B cell (primary cell): ENCODE results near the gene MSMB. TPM values are rescaled to one million over a fixed set of nuclear protein-coding genes. Genes with fewer than 3 reads are reported as not detected.
"Not testable (repeated sequence)": the region's sequence is repeated elsewhere in the genome, so short reads cannot be mapped to it uniquely, and the experiment has no call there.

ENCODE experiments used
- ATAC-seq: fragments of 200-7000 bp; cut with Tn5 transposase; one replicate; pipeline ENCODE4 v1.10.0; 2021; ENCODE audit warnings: low read depth, mild to moderate bottlenecking, moderate number of reproducible peaks, moderate library complexity
- CTCF ChIA-PET: fragments of 350-600 bp; sonication (Branson Sonifier 250); formaldehyde crosslinking; loops from one replicate; lab custom pipeline; 2021; ENCODE audit warnings: antibody characterized with exemption, inconsistent platforms; lab: Charles Lee
- POLR2A ChIA-PET: fragments of 350-600 bp; sonication (Branson Sonifier 250); formaldehyde crosslinking; loops from one replicate; lab custom pipeline; 2021; ENCODE audit warnings: antibody characterized with exemption; lab: Charles Lee
- DNase-seq: peaks from one replicate; pipeline ENCODE4 v3.0.0; 2013
- H2AFZ ChIP-seq: 2 replicates; pipeline ENCODE4 v1.6.1; 2012; ENCODE audit warnings: mild to moderate bottlenecking, low read depth, low read length; ENCODE audit not compliant: insufficient read depth, poor library complexity, severe bottlenecking
- H3K27ac ChIP-seq, 2 donors: 1 replicate in 1 of 2; 2 replicates in 1 of 2; pipeline ENCODE4 v1.5.1; 2012 to 2013; ENCODE audit warnings: low read length in 2 of 2, mild to moderate bottlenecking in 2 of 2, moderate library complexity in 1 of 2
- H3K27me3 ChIP-seq, 4 experiments: fragments of 200-600 bp in 1 of 4; sonication (generic) in 1 of 4; replicated peaks in 1 of 4; 1 replicate in 2 of 4; 2 replicates in 2 of 4; pipeline versions ENCODE4 v1.6.1 to v1.7.0; 2013 to 2016; ENCODE audit warnings: low read length in 3 of 4, mild to moderate bottlenecking in 2 of 4, mixed read lengths in 1 of 4, moderate library complexity in 1 of 4; ENCODE audit not compliant: insufficient read depth in 4 of 4, control insufficient read depth in 3 of 4; ENCODE audit errors: control extremely low read depth in 1 of 4
- H3K36me3 ChIP-seq, 2 experiments: replicated peaks in 1 of 2; 1 replicate in 1 of 2; 2 replicates in 1 of 2; pipeline versions ENCODE4 v1.6.1 to v1.7.1; 2013; ENCODE audit warnings: low read length in 1 of 2; ENCODE audit not compliant: insufficient read depth in 2 of 2, control insufficient read depth in 1 of 2; ENCODE audit errors: control extremely low read depth in 1 of 2, extremely low read depth in 1 of 2
- H3K4me1 ChIP-seq, 2 donors: fragments of 200-600 bp in 1 of 2; sonication (generic) in 1 of 2; 1 replicate in 1 of 2; 2 replicates in 1 of 2; pipeline versions ENCODE4 v1.5.1 to v1.6.1; 2013 to 2017; ENCODE audit warnings: low read length in 2 of 2; ENCODE audit not compliant: control insufficient read depth in 2 of 2, insufficient read depth in 2 of 2
- H3K4me2 ChIP-seq: replicated peaks from 2 replicates; pipeline ENCODE3; 2012; ENCODE audit warnings: mild to moderate bottlenecking, low read depth, low read length; ENCODE audit not compliant: poor library complexity, severe bottlenecking
- H3K4me3 ChIP-seq, 5 experiments: fragments of 200-600 bp in 1 of 5; sonication (generic) in 1 of 5; 1 replicate in 3 of 5; 2 replicates in 2 of 5; pipeline versions ENCODE4 v1.5.1 to v1.7.0; 2011 to 2016; ENCODE audit warnings: low read length in 4 of 5, mild to moderate bottlenecking in 4 of 5, low read depth in 2 of 5, control low read depth in 1 of 5, moderate library complexity in 1 of 5; ENCODE audit not compliant: insufficient read depth in 1 of 5; ENCODE audit errors: control extremely low read depth in 1 of 5, extremely low read depth in 1 of 5
- H3K79me2 ChIP-seq: fragments of 200-600 bp; sonication (generic); one replicate; pipeline ENCODE4 v1.6.0; 2016; ENCODE audit warnings: low read length; ENCODE audit not compliant: control insufficient read depth, insufficient read depth
- H3K9ac ChIP-seq: fragments of 200-600 bp; sonication (generic); 2 replicates; pipeline ENCODE4 v1.6.1; 2017; ENCODE audit warnings: mild to moderate bottlenecking, low read length, moderate library complexity
- H3K9me3 ChIP-seq, 3 donors: one replicate each; pipeline versions ENCODE4 v1.6.1 to v1.7.1; 2013; ENCODE audit warnings: low read length in 2 of 3; ENCODE audit not compliant: control insufficient read depth in 2 of 3, insufficient read depth in 1 of 3; ENCODE audit errors: control extremely low read depth in 1 of 3
- H4K20me1 ChIP-seq: 2 replicates; pipeline ENCODE4 v1.6.0; 2012; ENCODE audit warnings: mild to moderate bottlenecking, low read length; ENCODE audit not compliant: insufficient read depth, control insufficient read depth, poor library complexity, severe bottlenecking
- H3K27ac Mint-ChIP-seq: one replicate; pipeline ENCODE4 v1.8.0; 2021; ENCODE audit warnings: mixed read lengths
- H3K27me3 Mint-ChIP-seq: one replicate; pipeline ENCODE4 v1.8.0; 2021; ENCODE audit warnings: mixed read lengths
- H3K4me1 Mint-ChIP-seq: one replicate; pipeline ENCODE4 v1.8.0; 2021; ENCODE audit warnings: mixed read lengths
- H3K4me3 Mint-ChIP-seq: one replicate; pipeline ENCODE4 v1.8.0; 2021; ENCODE audit warnings: mixed read lengths
- H3K9me3 Mint-ChIP-seq: one replicate; pipeline ENCODE4 v1.8.0; 2022; ENCODE audit warnings: mixed read lengths; ENCODE audit not compliant: insufficient read depth
- CTCF ChIP-seq: fragments of 200-600 bp; IDR thresholded peaks from one replicate; pipeline ENCODE4 v1.8.0; 2022; ENCODE audit warnings: antibody characterized with exemption, mild to moderate bottlenecking
- EZH2 ChIP-seq: IDR thresholded peaks from 2 replicates; pipeline ENCODE4 v1.6.1; 2012; ENCODE audit warnings: borderline replicate concordance, low read depth, mild to moderate bottlenecking, moderate library complexity, low read length; ENCODE audit not compliant: insufficient read depth, poor library complexity, severe bottlenecking
- WGBS: methylation state at CpG from one replicate; pipeline ENCODE4 v1.1.5; 2013; ENCODE audit warnings: missing lambda C conversion rate; ENCODE audit not compliant: insufficient coverage; 5-methylcytosine and 5-hydroxymethylcytosine counted together
- intact Hi-C: fragments of 100-400 bp; cut with micrococcal nuclease; formaldehyde crosslinking; loops from one replicate; pipeline ENCODE4 v1.10.0; 2022
- polyA plus RNA-seq: library from polyadenylated mRNA; depleted of rRNA; stranded (reverse); fragments of >200 nt; gene quantifications from 2 replicates; pipeline ENCODE4 v1.2.3, GENCODE V29; 2012
- total RNA-seq, 2 donors: library from RNA; stranded (reverse); fragments of 120-200 nt in 1 of 2; gene quantifications; 1 replicate in 1 of 2; 2 replicates in 1 of 2; pipeline versions ENCODE4 v1.2.3 to v1.2.4, GENCODE V29; 2013 to 2022

Gene MSMB
- total and polyA plus RNA-seq, 2 donors (not counting 1 experiment from before 2014, with no cell fraction given), result not detected

DNA sequence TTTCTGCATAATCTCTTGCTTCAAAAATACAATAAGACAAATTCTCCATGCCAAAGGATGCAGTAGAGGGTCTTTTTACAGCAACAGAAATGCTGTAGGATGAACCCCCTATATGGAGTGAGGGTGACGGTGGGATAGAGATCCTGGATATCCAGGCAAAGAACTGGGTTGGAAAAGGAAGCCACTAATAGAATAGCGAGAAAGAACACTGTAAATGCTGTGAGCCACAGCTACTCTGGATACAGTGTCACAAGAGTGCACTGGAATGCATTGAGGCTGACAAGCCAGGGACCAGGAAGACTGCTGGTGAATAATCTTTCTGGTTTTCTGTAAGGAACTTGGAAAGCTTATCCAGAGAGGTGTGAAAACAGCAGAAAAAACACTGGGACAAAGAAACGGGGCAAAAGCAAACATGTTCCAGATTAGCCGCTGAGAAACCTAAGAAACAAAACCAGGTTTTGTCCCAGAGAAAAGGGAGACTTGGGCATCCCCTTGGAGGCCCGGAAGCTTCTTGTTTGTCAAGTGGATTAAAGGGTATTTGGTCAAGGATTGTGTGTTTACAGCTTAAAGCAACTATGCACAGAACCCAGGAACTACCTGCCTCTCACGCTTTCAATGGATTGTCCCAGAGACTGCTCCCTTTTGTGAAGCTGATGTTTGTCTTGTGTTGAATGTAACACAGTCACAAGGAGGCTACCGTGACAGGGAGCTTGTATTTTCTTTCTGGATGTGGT, 6.2 kb upstream of the MSMB start:
- no peak overlapping the region for H2AFZ ChIP-seq
- no peak overlapping the region for H3K27ac Mint-ChIP-seq
- TF ChIP-seq EZH2 (no peak), CTCF (no peak)
- no peaks in the 10 kb centered on the region for H4K20me1 ChIP-seq
- ATAC-seq (no peak), DNase-seq (no peak)
- H3K4me1 Mint-ChIP-seq, result peaks cover 1% of the 10 kb centered on the region
- intact Hi-C loops, result no loop called here
- H3K27me3 Mint-ChIP-seq, result peaks cover 17% of the 10 kb centered on the region
- POLR2A ChIA-PET, result no interaction called here
- no peaks in the 10 kb centered on the region for H3K9me3 Mint-ChIP-seq
- no peak overlapping the region for H3K4me3 Mint-ChIP-seq
- 94% methylated on average over 4 of the region's 7 CpGs for WGBS
- no peak overlapping the region for H3K9ac ChIP-seq
- H3K79me2 ChIP-seq, result no peaks in the 10 kb centered on the region
- no peak overlapping the region for H3K4me3 ChIP-seq
- peaks cover 0 to 7% (median 5%) of the 10 kb centered on the region in 3 donors for H3K9me3 ChIP-seq
- H3K27ac ChIP-seq, result no peak overlapping the region
- peaks cover 0 to 9% (median 2%) of the 10 kb centered on the region in 4 experiments for H3K27me3 ChIP-seq
- no peaks in the 10 kb centered on the region for H3K36me3 ChIP-seq
- H3K4me1 ChIP-seq, result no peaks in the 10 kb centered on the region
- H3K4me2 ChIP-seq, result no peak overlapping the region
- CTCF ChIA-PET, result no interaction called here

GRCh38 chr10:46050941-46051623, 5.0 kb upstream of the MSMB start:
- Mint-ChIP-seq H3K27ac (no peak overlapping the region), H3K4me3 (no peak overlapping the region), H3K27me3 (peaks cover 17% of the 10 kb centered on the region), H3K4me1 (peaks cover 1% of the 10 kb centered on the region), H3K9me3 (no peaks in the 10 kb centered on the region)
- no peak overlapping the region for H3K4me3 ChIP-seq
- H3K79me2 ChIP-seq, result no peaks in the 10 kb centered on the region
- no peak overlapping the region for H3K4me2 ChIP-seq
- H3K36me3 ChIP-seq, result no peaks in the 10 kb centered on the region
- ATAC-seq (no peak), DNase-seq (no peak)
- H3K4me1 ChIP-seq, result no peaks in the 10 kb centered on the region
- H3K9ac ChIP-seq, result no peak overlapping the region
- H3K9me3 ChIP-seq, result no peaks in the 10 kb centered on the region
- TF ChIP-seq EZH2 (no peak), CTCF (no peak)
- no peaks in the 10 kb centered on the region for H4K20me1 ChIP-seq
- H2AFZ ChIP-seq, result no peak overlapping the region
- POLR2A ChIA-PET, result no interaction called here
- intact Hi-C loops, result no loop called here
- H3K27me3 ChIP-seq, result peaks cover 0 to 9% (median 2%) of the 10 kb centered on the region in 4 experiments
- CTCF ChIA-PET, result no interaction called here
- H3K27ac ChIP-seq, result no peak overlapping the region
- 46% methylated on average over 8 of the region's 11 CpGs for WGBS

- H3K4me1 ChIP-seq, H3K4me2 ChIP-seq, intact Hi-C loops, H3K9ac ChIP-seq, H3K9me3 ChIP-seq, DNase-seq, H4K20me1 ChIP-seq, H3K4me3 ChIP-seq, H2AFZ ChIP-seq, H3K27ac Mint-ChIP-seq, H3K27ac ChIP-seq, H3K27me3 ChIP-seq, H3K36me3 ChIP-seq, ATAC-seq, CTCF ChIA-PET, POLR2A ChIA-PET, H3K9me3 Mint-ChIP-seq, H3K79me2 ChIP-seq, H3K4me1 Mint-ChIP-seq, H3K4me3 Mint-ChIP-seq: not testable (repeated sequence)
- WGBS, result 100% methylated on average over 4 of the region's 11 CpGs
- H3K27me3 Mint-ChIP-seq, result peaks cover 15% of the 10 kb centered on the region
Observed at GRCh38 chr10:46049497-46049831, 3.4 kb upstream of the MSMB start.
